ENCODE results near the gene ARL4C. TPM values are rescaled to one million over a fixed set of nuclear protein-coding genes. Genes with fewer than 3 reads are reported as not detected.
A peak's percentile ranks its signal among the peaks of the same experiment; 100 is the strongest.

Gene ARL4C
- total and polyA plus RNA-seq, 8 donors, result 3.6 to 14.2 (median 9.9) TPM

DNA sequence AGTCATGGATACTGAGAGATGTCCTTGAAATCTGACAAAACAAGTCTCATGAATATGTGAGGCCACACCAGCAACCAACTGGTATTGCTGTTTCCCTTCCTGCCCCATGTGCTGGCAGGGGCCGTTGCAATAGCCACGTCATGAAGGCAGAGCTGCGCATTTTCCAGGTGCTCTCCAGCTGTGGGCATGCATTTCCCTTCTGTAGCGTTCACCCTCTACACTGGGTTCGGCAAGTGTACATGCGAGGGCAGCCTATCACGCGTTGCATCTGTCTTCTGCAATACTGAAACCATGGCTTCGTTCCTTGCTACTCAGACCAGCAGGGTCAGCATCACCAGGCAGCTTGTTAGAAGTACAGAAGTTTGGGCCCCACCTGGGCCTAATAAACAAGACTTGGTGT is 17.4 kb downstream of the ARL4C start:
- WGBS, 5 donors, result 86 to 93% (median 90%) methylated on average over 9 of the region's 9 CpGs
- Histone ChIP-seq H3K4me3 (no peak overlapping the region), H3K9me3 (no peaks in the 10 kb centered on the region), H3K27ac (no peak overlapping the region), H3K36me3 (no peaks in the 10 kb centered on the region), H3K27me3 (no peaks in the 10 kb centered on the region), H3K4me1 (peaks cover 0 to 3% (median 0%) of the 10 kb centered on the region in 4 donors)
- intact Hi-C loops (cut with DNase I; ENCODE audit: low total_unique reads), result no loop called here
- DNase-seq, result no peak
- TF ChIP-seq POLR2A (IDR thresholded peaks at IDR 0.05) (no peak), EP300 (IDR thresholded peaks at IDR 0.05) (no peak), POLR2AphosphoS5 (IDR thresholded peaks at IDR 0.05) (no peak)
- TF ChIP-seq, protein P1, sequence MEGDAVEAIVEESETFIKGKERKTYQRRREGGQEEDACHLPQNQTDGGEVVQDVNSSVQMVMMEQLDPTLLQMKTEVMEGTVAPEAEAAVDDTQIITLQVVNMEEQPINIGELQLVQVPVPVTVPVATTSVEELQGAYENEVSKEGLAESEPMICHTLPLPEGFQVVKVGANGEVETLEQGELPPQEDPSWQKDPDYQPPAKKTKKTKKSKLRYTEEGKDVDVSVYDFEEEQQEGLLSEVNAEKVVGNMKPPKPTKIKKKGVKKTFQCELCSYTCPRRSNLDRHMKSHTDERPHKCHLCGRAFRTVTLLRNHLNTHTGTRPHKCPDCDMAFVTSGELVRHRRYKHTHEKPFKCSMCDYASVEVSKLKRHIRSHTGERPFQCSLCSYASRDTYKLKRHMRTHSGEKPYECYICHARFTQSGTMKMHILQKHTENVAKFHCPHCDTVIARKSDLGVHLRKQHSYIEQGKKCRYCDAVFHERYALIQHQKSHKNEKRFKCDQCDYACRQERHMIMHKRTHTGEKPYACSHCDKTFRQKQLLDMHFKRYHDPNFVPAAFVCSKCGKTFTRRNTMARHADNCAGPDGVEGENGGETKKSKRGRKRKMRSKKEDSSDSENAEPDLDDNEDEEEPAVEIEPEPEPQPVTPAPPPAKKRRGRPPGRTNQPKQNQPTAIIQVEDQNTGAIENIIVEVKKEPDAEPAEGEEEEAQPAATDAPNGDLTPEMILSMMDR (IDR thresholded peaks at IDR 0.05), result no peak

DNA sequence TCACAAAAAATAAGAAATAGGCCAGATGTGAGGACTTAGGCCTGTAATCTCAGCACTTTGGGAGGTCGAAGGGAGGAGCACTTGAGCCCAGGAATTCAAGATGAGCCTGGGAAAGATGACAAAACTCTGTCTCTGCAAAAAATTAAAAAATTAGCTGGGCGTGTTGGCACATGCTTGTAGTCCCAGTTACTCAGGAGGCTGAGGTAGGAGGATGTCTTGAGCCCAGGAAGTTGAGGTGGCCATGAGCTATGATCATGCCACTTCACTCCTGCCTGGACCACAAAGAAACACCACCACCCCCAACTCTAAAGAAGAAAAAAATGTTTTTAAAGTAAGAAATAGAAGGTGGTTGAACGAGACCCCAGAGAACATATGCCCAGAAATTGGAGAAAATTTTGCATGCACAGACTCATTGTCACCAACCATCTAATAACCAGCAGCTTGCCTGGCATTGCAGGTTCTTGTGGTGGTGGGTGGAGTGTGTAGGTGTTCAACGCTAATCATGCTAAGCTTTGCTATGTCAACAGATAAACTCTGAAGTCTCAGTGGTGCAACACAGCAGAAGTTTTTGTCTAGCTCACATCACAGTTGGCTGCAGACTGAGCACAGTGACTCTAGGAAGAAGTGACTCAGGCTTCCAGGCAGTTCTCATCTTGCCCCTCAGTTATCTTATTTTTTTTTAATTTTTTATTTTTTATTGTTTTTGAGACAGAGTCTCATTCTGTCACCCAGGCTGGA is 18.6 kb downstream of the ARL4C start:
- H3K4me1 ChIP-seq, result peaks cover 0 to 3% (median 0%) of the 10 kb centered on the region in 4 donors
- H3K27me3 ChIP-seq, result no peaks in the 10 kb centered on the region
- no peak overlapping the region for H3K27ac ChIP-seq
- no peaks in the 10 kb centered on the region for H3K36me3 ChIP-seq
- 57 to 77% (median 68%) methylated on average over 4 of the region's 4 CpGs for WGBS, 5 donors
- intact Hi-C loops (cut with DNase I; ENCODE audit: low total_unique reads), result no loop called here
- no peaks in the 10 kb centered on the region for H3K9me3 ChIP-seq
- TF ChIP-seq, protein P1 (IDR thresholded peaks at IDR 0.05), result no peak
- TF ChIP-seq POLR2AphosphoS5 (IDR thresholded peaks at IDR 0.05), result peak in 2 of 3 donors; percentile 23 to 37
- no peak overlapping the region for H3K4me3 ChIP-seq
- DNase-seq, result peak in 1 of 2 donors; percentile 53

DNA sequence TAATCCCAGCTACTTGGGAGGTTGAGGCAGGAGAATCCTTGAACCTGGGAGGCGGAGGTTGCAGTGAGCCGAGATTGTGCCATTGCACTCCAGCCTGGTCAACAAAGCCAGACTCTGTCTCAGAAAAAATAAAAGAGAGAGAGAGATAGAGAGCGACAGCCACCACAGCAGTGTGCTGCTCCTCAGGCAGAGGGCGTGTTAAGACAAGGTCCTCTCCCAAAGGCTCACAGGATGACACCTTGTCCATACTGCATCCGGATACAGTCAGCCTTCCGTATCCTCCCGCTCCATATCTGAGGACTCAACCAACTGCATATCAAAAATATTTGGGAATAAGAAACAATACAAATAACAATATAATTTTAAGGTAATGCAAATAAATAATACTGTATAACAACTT is 20.1 kb downstream of the ARL4C start:
- 81 to 94% (median 91%) methylated on average over 7 of the region's 7 CpGs for WGBS, 5 donors
- intact Hi-C loops (cut with DNase I; ENCODE audit: low total_unique reads), result no loop called here
- no peak overlapping the region for H3K27ac ChIP-seq
- TF ChIP-seq EP300 (IDR thresholded peaks at IDR 0.05) (no peak), POLR2A (IDR thresholded peaks at IDR 0.05) (no peak), POLR2AphosphoS5 (IDR thresholded peaks at IDR 0.05) (no peak)
- TF ChIP-seq, protein P1 (IDR thresholded peaks at IDR 0.05), result no peak
- no peak overlapping the region for H3K4me3 ChIP-seq
- no peaks in the 10 kb centered on the region for H3K27me3 ChIP-seq
- H3K9me3 ChIP-seq, result no peaks in the 10 kb centered on the region
- no peaks in the 10 kb centered on the region for H3K36me3 ChIP-seq
- peaks cover 0 to 3% (median 0%) of the 10 kb centered on the region in 4 donors for H3K4me1 ChIP-seq
- no peak for DNase-seq

DNA sequence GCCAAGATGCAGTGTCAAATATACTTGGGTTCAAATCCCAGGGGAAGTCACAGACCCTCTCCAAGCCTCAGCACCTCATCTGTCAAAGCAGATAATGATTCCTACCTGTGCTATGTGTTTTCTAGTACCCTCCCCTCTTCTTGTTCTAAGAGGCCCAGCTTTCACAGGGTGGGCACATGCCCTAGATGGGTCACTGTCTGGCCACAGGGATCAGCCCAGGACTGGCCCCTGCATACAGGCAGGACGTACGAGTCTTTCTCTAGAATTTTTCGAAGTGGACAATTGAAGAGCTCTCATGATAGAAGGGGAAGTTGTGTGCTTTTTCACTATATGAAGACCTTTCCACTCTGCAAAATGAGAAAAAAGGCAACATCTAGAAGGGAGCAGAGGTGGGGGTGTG is 22.2 kb downstream of the ARL4C start:
- Histone ChIP-seq H3K4me1 (peaks cover 0 to 3% (median 0%) of the 10 kb centered on the region in 4 donors), H3K36me3 (no peaks in the 10 kb centered on the region), H3K9me3 (no peaks in the 10 kb centered on the region), H3K4me3 (no peak overlapping the region), H3K27me3 (no peaks in the 10 kb centered on the region), H3K27ac (no peak overlapping the region)
- DNase-seq, result no peak
- intact Hi-C loops (cut with DNase I; ENCODE audit: low total_unique reads), result no loop called here
- WGBS, 5 donors, result 85 to 96% (median 95%) methylated on average over 3 of the region's 3 CpGs
- TF ChIP-seq POLR2A (IDR thresholded peaks at IDR 0.05) (no peak), POLR2AphosphoS5 (IDR thresholded peaks at IDR 0.05) (no peak), EP300 (IDR thresholded peaks at IDR 0.05) (no peak)
- TF ChIP-seq, protein P1 (IDR thresholded peaks at IDR 0.05), result no peak

Data from stomach (tissue), 9 donors.